Panc1 (cell line): ENCODE results near the gene HSP90AB1.

Source experiments
- POLR2AphosphoS5 ChIP-seq: IDR thresholded peaks from 2 replicates; pipeline ENCODE4 v1.6.1; 2012; ENCODE audit warnings: mild to moderate bottlenecking, low read depth, low read length, moderate library complexity
- REST ChIP-seq, 2 experiments: IDR thresholded peaks; 2 replicates each; pipeline ENCODE4 v1.6.1; 2011 to 2012; ENCODE audit warnings: low read depth in 2 of 2, control low read depth in 1 of 2, low read length in 1 of 2, mild to moderate bottlenecking in 1 of 2, moderate library complexity in 1 of 2; ENCODE audit not compliant: insufficient read depth in 1 of 2
- TF ChIP-seq, protein P1 (sequence below): fragments of 450-650 bp; IDR thresholded peaks from 2 replicates; pipeline ENCODE4 v1.5.1; 2017; ENCODE audit warnings: mild to moderate bottlenecking

DNA sequence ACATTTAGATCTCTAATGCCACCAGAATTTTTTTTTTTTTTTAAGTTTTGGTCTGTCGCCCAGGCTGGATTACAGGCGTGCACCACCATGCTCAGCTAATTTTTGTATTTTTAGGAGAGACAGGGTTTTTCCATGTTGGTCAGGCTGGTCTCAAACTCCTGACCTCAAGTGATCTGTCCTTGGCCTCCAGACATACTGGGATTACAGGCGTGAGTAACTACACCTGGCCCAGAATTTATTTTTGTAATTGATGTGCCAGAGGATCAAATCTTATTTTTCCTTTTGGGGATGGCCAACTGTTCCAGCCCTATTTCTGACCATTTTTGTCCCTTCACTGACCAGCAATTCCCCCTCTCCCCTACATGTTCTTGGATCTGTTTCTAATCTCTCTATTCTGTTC is 48.2 kb upstream of the HSP90AB1 start:
- TF ChIP-seq, protein P1, sequence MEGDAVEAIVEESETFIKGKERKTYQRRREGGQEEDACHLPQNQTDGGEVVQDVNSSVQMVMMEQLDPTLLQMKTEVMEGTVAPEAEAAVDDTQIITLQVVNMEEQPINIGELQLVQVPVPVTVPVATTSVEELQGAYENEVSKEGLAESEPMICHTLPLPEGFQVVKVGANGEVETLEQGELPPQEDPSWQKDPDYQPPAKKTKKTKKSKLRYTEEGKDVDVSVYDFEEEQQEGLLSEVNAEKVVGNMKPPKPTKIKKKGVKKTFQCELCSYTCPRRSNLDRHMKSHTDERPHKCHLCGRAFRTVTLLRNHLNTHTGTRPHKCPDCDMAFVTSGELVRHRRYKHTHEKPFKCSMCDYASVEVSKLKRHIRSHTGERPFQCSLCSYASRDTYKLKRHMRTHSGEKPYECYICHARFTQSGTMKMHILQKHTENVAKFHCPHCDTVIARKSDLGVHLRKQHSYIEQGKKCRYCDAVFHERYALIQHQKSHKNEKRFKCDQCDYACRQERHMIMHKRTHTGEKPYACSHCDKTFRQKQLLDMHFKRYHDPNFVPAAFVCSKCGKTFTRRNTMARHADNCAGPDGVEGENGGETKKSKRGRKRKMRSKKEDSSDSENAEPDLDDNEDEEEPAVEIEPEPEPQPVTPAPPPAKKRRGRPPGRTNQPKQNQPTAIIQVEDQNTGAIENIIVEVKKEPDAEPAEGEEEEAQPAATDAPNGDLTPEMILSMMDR, result no peak
- no peak for TF ChIP-seq REST (IDR thresholded peaks at IDR 0.05; ENCODE audit: insufficient read depth in 1 of 2, low read depth in 2 of 2, low read length in 1 of 2)
- TF ChIP-seq POLR2AphosphoS5, result no peak
